ENCODE data around the gene TGFB3. TPM values are rescaled to one million over a fixed set of nuclear protein-coding genes. Genes with fewer than 3 reads are reported as not detected.

TGFB3 gene
- total and polyA plus RNA-seq, 9 of the 15 experiments (the other 6 are each of a cell fraction or from before 2014, with no cell fraction given): 0.39 to 2.0 (median 1.0) TPM

- TF ChIP-seq KLF10 (CRISPR knock-in tag; IDR thresholded peaks at IDR 0.05) (no peak), BRD4 (IDR thresholded peaks at IDR 0.05) (no peak), STAG1 (CRISPR knock-in tag; IDR thresholded peaks at IDR 0.05; ENCODE audit: borderline replicate concordance) (no peak), SMARCB1 (IDR thresholded peaks at IDR 0.05; ENCODE audit: insufficient read length, low read depth) (no peak)
Measured at GRCh38 chr14:75984674-75985073, 2.9 kb upstream of the TGFB3 start (continued).

GRCh38 chr14:75983019-75983358 is 1.2 kb upstream of the TGFB3 start:
- no TSS peak for BruUV-seq (replicated peaks)
- ChIA-PET CTCF (ENCODE audit: low intra/inter-chr PET ratio) (interaction anchor here (0.6 to 4.5 kb wide), 4 partner anchors 76 to 277 kb away, joined by 4 to 45 read pairs (median 9); no protein-coding TSS in a partner anchor), POLR2A (interaction anchor here (0.6 to 1.0 kb wide), 3 partner anchors 16 to 646 kb away, joined by 3 to 7 read pairs (median 5); no protein-coding TSS in a partner anchor)
- ATAC-seq: peak; percentile 4; the same call in 2 of the 3 replicates
- TF ChIP-seq CHD7 (IDR thresholded peaks at IDR 0.05; ENCODE audit: low read depth, low read length): no peak
- TF ChIP-seq GABPA (tag; conservative IDR thresholded peaks at IDR 0.05; ENCODE audit: low read depth): no peak
- no peak for TF ChIP-seq ELK3 (CRISPR knock-in tag; IDR thresholded peaks at IDR 0.05)
- peak overlapping the region; percentile 92 for H2AFZ ChIP-seq (ENCODE audit: low read depth, low read length)
- H3K4me1 ChIP-seq (replicated peaks in 1 of 2; ENCODE audit: control insufficient read depth in 2 of 2, insufficient read depth in 2 of 2, low read length in 2 of 2): peaks cover 4 to 22% of the 10 kb centered on the region in 2 experiments; a peak in 4 of 5 replicates
- in situ Hi-C loops (cut with MboI) (loop anchor here (5.0 to 10.0 kb wide), 3 partner anchors 76 to 408 kb away; partner anchors contain the start of gene FLVCR2), intact Hi-C loops (cut with micrococcal nuclease) (loop anchor here (5.0 kb wide), 1 partner anchor 406 kb away; the partner anchor contains the start of gene FLVCR2)
- H3K9ac ChIP-seq (ENCODE audit: insufficient read depth in 1 of 2, low read depth in 2 of 2, low read length in 2 of 2): peak overlapping the region in 1 of 2 experiments; percentile 88; a peak in 2 of 4 replicates
- no peaks in the 10 kb centered on the region for H4K20me1 ChIP-seq (replicated peaks; ENCODE audit: control insufficient read depth, insufficient read depth, low read length)
- 56% methylated on average over 7 of the region's 7 CpGs for WGBS (ENCODE audit: insufficient coverage, low coverage, missing lambda C conversion rate)
- H3K36me3 ChIP-seq (ENCODE audit: control insufficient read depth, insufficient read depth, low read length): no peaks in the 10 kb centered on the region
- H3K27me3 ChIP-seq (ENCODE audit: control insufficient read depth in 2 of 2, insufficient read depth in 2 of 2, low read length in 2 of 2): no peaks in the 10 kb centered on the region
- peak overlapping the region; percentile 74 for H3K4me2 ChIP-seq (ENCODE audit: insufficient read depth, low read length)
- no peak for DNase-seq (ENCODE audit: extremely low read depth in 1 of 4, low spot score in 3 of 4)
- H3K79me2 ChIP-seq (ENCODE audit: control insufficient read depth, insufficient read depth, low read length): no peaks in the 10 kb centered on the region
- FAIRE-seq: no peak
- no peaks in the 10 kb centered on the region for H3K9me3 ChIP-seq (replicated peaks; ENCODE audit: control insufficient read depth, insufficient read depth, low read depth, low read length)
- H3K9me1 ChIP-seq (ENCODE audit: control insufficient read depth, insufficient read depth, low read length): no peaks in the 10 kb centered on the region
- H3K4me3 ChIP-seq: peak overlapping the region; percentile 27
- no peak overlapping the region for H3K27ac ChIP-seq (ENCODE audit: extremely low read depth, low read depth, low read length)

All from K562 (cell line).